Karpas-422 (cell line): ENCODE results near the gene FBN3. TPM values are rescaled to one million over a fixed set of nuclear protein-coding genes. Genes with fewer than 3 reads are reported as not detected.
A peak's percentile ranks its signal among the peaks of the same experiment; 100 is the strongest.
"Not testable (repeated sequence)": the region's sequence is repeated elsewhere in the genome, so short reads cannot be mapped to it uniquely, and the experiment has no call there.

Source experiments
- DNase-seq: peaks from one replicate; pipeline ENCODE4 v3.0.0-alpha.2; 2015
- H2AFZ ChIP-seq: fragments of 200-600 bp; sonication (generic); 2 replicates; pipeline ENCODE4 v1.6.1; 2014; ENCODE audit warnings: antibody characterized with exemption, low read length, mixed read lengths
- H3K27ac ChIP-seq: fragments of 200-600 bp; sonication (generic); 2 replicates; pipeline ENCODE4 v1.5.1; 2014; ENCODE audit warnings: mild to moderate bottlenecking, low read length, moderate library complexity
- H3K27me3 ChIP-seq: fragments of 200-600 bp; sonication (generic); 2 replicates; pipeline ENCODE4 v1.6.1; 2014; ENCODE audit warnings: low read length, mixed read lengths
- H3K36me3 ChIP-seq: fragments of 200-600 bp; sonication (generic); 2 replicates; pipeline ENCODE4 v1.6.1; 2014; ENCODE audit warnings: low read length, mixed read lengths; ENCODE audit not compliant: insufficient read depth
- H3K4me1 ChIP-seq: fragments of 200-600 bp; sonication (generic); 2 replicates; pipeline ENCODE4 v1.6.1; 2014; ENCODE audit warnings: mild to moderate bottlenecking, low read length, mixed read lengths
- H3K4me2 ChIP-seq: fragments of 200-600 bp; sonication (generic); 2 replicates; pipeline ENCODE4 v1.6.1; 2014; ENCODE audit warnings: low read length, low read depth, mild to moderate bottlenecking; ENCODE audit not compliant: poor library complexity, severe bottlenecking
- H3K4me3 ChIP-seq: fragments of 200-600 bp; sonication (generic); 2 replicates; pipeline ENCODE4 v1.5.1; 2014; ENCODE audit warnings: mild to moderate bottlenecking, antibody characterized with exemption, low read length, mixed read lengths
- H3K79me2 ChIP-seq: fragments of 200-600 bp; sonication (generic); 2 replicates; pipeline ENCODE4 v1.6.1; 2014; ENCODE audit warnings: mild to moderate bottlenecking, low read length, mixed read lengths
- H3K9ac ChIP-seq: fragments of 200-600 bp; sonication (generic); 2 replicates; pipeline ENCODE4 v1.6.0; 2014; ENCODE audit warnings: low read length
- H3K9me2 ChIP-seq: fragments of 200-600 bp; sonication (generic), shearing (Covaris generic); replicated peaks from 2 replicates; pipeline ENCODE4 v1.6.0; 2014; ENCODE audit warnings: mild to moderate bottlenecking, low read length, moderate library complexity; ENCODE audit not compliant: insufficient read depth
- H3K9me3 ChIP-seq: fragments of 300-700, 200-600 bp; sonication (generic); 2 replicates; pipeline ENCODE4 v1.6.1; 2014; ENCODE audit warnings: low read length, mixed read lengths
- H4K20me1 ChIP-seq: fragments of 200-600 bp; sonication (generic); 2 replicates; pipeline ENCODE4 v1.6.1; 2014; ENCODE audit warnings: mild to moderate bottlenecking, antibody characterized with exemption, low read length, low read depth; ENCODE audit not compliant: insufficient read depth
- total RNA-seq: library from RNA; depleted of rRNA; stranded (reverse); fragments of >200 nt; shearing (Covaris generic); gene quantifications from 2 replicates; pipeline ENCODE4 v1.2.3, GENCODE V29; 2014; ENCODE audit warnings: low replicate concordance

FBN3 gene
- total RNA-seq, 1 experiment from 2014 or later = not detected

DNA sequence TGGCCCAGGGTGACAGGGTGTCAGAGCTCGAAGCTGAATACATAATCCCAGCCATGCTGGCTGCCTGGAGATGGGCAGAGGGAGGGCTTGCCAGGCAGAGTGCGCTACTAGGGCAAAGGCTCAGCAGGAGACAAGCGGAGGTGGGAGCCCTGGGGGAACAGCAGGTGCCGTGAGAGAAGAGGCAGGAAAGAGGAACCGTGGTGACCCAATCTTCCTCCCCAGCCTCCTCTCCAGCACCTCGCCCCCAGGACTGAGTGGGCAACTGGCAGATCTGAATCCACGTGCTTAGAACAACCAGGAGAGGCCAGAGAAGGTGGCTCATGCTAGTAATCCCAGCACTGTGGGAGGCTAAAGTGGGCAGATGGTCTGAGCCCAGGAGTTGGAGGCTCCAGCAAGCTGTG lies 107.9 kb downstream of the FBN3 start:
- Histone ChIP-seq H3K4me3 (no peak overlapping the region), H3K27ac (no peak overlapping the region), H3K9ac (no peak overlapping the region), H2AFZ (no peak overlapping the region), H3K4me1 (no peaks in the 10 kb centered on the region), H3K4me2 (no peak overlapping the region), H3K36me3 (no peaks in the 10 kb centered on the region), H4K20me1 (no peaks in the 10 kb centered on the region), H3K79me2 (no peaks in the 10 kb centered on the region), H3K9me2 (no peaks in the 10 kb centered on the region), H3K27me3 (no peaks in the 10 kb centered on the region), H3K9me3 (no peaks in the 10 kb centered on the region)
- DNase-seq = no peak

DNA sequence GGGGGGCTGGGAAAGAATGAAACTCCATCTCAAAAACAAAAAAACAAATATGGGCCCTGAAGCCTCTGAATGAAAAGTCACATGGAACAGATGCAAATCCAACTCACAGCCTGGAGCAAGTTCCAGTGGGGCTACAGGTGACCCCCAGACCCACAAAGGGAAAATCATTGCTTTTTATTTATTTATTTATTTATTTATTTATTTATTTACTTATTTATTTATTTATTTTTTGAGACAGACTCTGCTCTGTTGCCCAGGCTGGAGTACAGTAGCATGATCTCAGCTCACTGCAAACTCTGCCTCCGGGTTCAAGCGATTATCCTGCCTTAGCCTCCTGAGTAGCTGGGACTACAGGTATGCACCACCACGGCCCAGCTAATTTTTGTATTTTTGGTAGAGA lies 110.2 kb downstream of the FBN3 start:
- H3K27me3 ChIP-seq = no peaks in the 10 kb centered on the region

DNA sequence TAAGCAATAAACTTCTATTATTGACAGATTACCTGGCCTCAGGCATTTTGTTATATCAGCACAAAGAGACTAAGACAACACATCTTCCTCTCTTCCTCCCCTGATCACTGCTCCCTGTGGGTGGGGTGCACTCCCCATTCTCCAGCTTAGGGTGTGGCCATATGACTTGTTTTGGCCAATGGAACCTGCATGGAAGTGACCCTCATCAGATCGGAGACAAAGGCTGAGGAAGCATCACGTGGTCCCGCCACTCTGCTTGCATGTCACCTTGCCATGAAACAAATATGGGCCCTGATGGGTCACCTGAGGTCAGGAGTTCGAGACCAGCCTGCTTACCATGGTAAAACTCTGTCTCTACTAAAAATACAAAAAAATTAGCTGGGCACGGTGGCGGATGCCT lies 110.6 kb downstream of the FBN3 start:
- no peak overlapping the region for H3K27ac ChIP-seq
- no peaks in the 10 kb centered on the region for H3K9me3 ChIP-seq
- no peaks in the 10 kb centered on the region for H4K20me1 ChIP-seq
- no peaks in the 10 kb centered on the region for H3K79me2 ChIP-seq
- no peak overlapping the region for H3K4me3 ChIP-seq
- DNase-seq = no peak
- no peaks in the 10 kb centered on the region for H3K36me3 ChIP-seq
- no peaks in the 10 kb centered on the region for H3K4me1 ChIP-seq
- no peaks in the 10 kb centered on the region for H3K9me2 ChIP-seq
- H3K9ac ChIP-seq = no peak overlapping the region
- H3K27me3 ChIP-seq = no peaks in the 10 kb centered on the region
- H2AFZ ChIP-seq = no peak overlapping the region
- no peak overlapping the region for H3K4me2 ChIP-seq

More for the DNA sequence above, 110.2 kb downstream of the FBN3 start:
- Histone ChIP-seq H3K27ac (no peak overlapping the region), H3K9me2 (no peaks in the 10 kb centered on the region), H3K4me3 (no peak overlapping the region), H3K9ac (no peak overlapping the region), H3K79me2 (no peaks in the 10 kb centered on the region), H3K4me2 (no peak overlapping the region), H3K36me3 (no peaks in the 10 kb centered on the region), H4K20me1 (no peaks in the 10 kb centered on the region), H3K4me1 (no peaks in the 10 kb centered on the region), H2AFZ (no peak overlapping the region), H3K9me3 (no peaks in the 10 kb centered on the region)
- no peak for DNase-seq

DNA sequence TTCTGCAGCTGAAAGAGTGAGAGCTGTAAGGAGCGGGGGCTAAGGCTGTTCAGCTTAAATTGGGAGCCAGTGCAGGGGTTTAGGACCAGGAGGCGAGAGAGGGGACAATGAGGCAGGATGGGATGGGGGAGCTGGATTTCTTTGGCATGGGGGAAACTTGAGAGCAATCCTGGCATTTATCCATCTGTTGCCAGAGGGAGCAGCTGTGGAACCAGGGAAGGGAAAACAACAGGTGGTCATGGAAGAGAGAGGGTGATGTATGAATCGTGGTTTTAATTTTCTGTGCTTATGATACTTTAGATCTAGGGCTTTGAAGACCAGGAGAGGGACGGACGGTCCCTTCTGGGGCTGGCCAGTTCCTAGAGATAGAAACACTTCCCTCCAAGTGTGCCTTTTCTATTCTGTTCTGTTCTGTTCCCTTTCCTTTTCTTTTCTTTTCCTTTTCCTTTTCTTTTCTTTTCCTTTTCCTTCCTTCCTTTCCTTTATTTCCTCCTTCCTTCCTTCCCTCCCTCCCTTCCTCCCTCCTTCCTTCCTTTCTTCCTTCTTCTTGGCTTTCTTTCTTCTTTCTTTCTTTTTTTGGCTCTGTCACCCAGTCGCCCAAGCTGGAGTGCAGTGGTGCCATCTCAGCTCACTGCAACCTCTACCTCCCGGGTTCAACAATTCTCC lies 112.8 kb downstream of the FBN3 start:
- no peaks in the 10 kb centered on the region for H3K9me2 ChIP-seq
- H3K4me2 ChIP-seq = no peak overlapping the region
- no peaks in the 10 kb centered on the region for H3K36me3 ChIP-seq
- DNase-seq = no peak
- no peaks in the 10 kb centered on the region for H3K9me3 ChIP-seq
- H2AFZ ChIP-seq = no peak overlapping the region
- H3K27me3 ChIP-seq = no peaks in the 10 kb centered on the region
- H3K4me1 ChIP-seq = no peaks in the 10 kb centered on the region
- no peak overlapping the region for H3K27ac ChIP-seq
- H4K20me1 ChIP-seq = no peaks in the 10 kb centered on the region
- no peaks in the 10 kb centered on the region for H3K79me2 ChIP-seq
- H3K4me3 ChIP-seq = no peak overlapping the region
- H3K9ac ChIP-seq = no peak overlapping the region

DNA sequence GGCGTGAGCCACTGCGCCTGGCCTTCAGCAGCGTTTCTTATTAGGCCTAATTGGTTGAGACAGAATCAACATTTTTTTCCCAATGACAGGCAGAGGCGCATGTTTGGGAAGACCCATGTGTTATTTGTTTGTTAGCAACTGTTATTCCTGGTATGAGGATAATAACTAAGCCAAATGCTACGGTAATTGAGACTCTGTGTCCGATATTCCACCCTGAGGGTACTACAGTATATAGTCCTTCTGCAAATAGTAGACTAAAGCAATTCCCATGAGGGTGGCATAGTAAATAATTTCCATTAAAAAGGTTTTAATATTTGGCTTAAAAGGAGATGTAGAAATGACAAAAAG lies 115.2 kb downstream of the FBN3 start:
- Histone ChIP-seq H3K36me3 (no peaks in the 10 kb centered on the region), H3K9me3 (no peaks in the 10 kb centered on the region), H3K79me2 (no peaks in the 10 kb centered on the region), H3K27me3 (no peaks in the 10 kb centered on the region), H3K4me2 (no peak overlapping the region), H3K9me2 (no peaks in the 10 kb centered on the region), H3K27ac (no peak overlapping the region), H4K20me1 (no peaks in the 10 kb centered on the region), H3K4me1 (no peaks in the 10 kb centered on the region), H3K4me3 (no peak overlapping the region), H3K9ac (no peak overlapping the region), H2AFZ (no peak overlapping the region)
- no peak for DNase-seq

DNA sequence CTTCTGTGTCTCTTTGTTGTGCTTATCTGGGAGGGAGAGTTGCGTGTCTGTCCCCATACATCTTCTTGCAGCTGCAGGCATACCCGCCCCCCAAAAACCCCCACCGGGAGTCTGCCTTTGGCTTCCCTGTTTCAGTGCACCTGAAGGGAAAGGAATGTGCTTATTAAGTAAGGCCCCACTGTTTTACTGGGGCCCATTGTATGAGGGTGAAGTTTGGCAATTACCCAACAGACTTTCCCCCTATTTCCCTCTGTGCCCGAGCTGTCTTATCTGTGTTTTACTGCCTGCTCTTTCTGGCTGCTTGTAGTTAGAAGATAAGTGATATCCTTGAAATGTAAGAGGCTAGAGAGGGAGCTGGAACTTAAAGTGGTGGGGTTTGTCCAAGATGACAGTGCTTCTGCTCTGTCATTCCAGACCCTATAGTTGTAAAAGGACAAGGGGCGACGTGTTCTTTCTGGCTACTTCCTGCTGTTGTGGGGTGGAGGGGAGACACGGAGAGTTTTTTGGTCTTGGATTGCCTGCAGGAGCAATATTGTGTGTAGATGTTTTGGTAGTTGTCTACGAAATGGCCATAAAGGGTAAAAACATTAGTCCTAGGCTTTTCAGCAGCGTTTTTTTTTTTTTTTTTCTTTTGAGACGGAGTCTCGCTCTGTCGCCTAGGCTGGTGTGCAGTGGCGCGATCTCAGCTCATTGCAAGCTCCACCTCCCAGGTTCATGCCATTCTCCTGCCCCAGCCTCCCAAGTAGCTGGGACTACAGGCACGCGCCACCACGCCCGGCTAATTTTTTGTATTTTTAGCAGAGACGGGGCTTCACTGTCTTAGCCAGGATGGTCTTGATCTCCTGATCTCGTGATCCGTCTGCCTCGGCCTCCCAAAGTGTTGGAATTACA lies 115.9 kb downstream of the FBN3 start:
- not testable (repeated sequence) for H3K27ac ChIP-seq, H3K79me2 ChIP-seq, H4K20me1 ChIP-seq, H2AFZ ChIP-seq, H3K36me3 ChIP-seq, H3K9me3 ChIP-seq, H3K9ac ChIP-seq, DNase-seq, H3K9me2 ChIP-seq, H3K4me1 ChIP-seq, H3K4me2 ChIP-seq, H3K27me3 ChIP-seq, H3K4me3 ChIP-seq

DNA sequence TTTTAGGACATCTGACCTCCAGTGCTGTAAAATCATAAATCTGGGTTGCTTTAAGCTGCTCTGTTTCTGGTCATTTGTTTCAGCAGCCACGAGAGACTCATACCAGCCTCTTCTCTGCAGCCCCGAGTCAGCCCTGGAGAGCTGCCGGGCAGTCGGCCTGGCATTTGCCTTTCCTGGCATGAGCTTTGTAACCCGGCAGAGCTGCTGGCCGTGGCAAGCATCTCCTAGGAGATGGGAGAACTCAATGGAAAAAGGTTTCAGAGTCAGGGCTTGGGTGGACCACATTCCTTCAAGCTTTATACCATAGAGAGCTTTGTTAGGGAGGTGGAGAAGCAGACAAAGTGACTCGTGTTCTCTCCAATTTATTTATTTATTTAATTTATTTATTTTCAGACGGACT lies 118.4 kb downstream of the FBN3 start:
- Histone ChIP-seq H3K79me2 (no peaks in the 10 kb centered on the region), H3K9me3 (no peaks in the 10 kb centered on the region), H3K4me3 (no peak overlapping the region), H3K9me2 (no peaks in the 10 kb centered on the region), H3K4me2 (no peak overlapping the region), H3K4me1 (no peaks in the 10 kb centered on the region), H2AFZ (no peak overlapping the region), H3K27me3 (no peaks in the 10 kb centered on the region), H3K9ac (no peak overlapping the region), H3K27ac (no peak overlapping the region), H4K20me1 (no peaks in the 10 kb centered on the region), H3K36me3 (no peaks in the 10 kb centered on the region)
- peak; percentile 30 for DNase-seq

DNA sequence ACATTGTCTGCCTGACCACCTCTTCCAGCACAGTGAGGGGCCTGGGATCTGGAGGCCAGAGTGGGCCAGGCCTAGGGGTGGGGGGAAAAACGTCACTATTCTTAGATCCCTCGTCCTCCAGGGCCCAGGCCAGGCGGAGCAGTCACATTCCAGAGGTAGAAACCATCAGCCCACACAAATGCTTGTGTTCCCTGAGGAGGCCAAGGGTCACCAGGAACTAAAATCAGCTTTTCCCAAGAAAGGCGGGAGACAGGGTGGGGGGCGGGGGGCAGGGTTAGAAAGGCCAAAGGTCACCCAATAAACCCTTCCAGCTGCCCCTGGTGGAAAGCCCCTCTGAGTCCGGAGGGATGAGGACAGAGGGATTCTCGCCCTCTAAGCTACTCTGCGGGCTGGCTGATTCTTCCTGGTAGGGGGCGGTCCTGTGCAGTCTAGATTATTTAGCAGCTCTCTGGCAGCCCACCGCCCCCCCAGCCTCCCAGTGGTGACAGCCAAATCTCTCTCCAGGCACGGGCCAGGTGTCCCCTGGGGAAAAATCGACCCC lies 120.4 kb downstream of the FBN3 start:
- H3K9me2 ChIP-seq = no peaks in the 10 kb centered on the region
- H3K4me2 ChIP-seq = no peak overlapping the region
- H3K4me1 ChIP-seq = peaks cover 8% of the 10 kb centered on the region
- H3K9ac ChIP-seq = no peak overlapping the region
- no peaks in the 10 kb centered on the region for H4K20me1 ChIP-seq
- no peaks in the 10 kb centered on the region for H3K36me3 ChIP-seq
- no peak overlapping the region for H3K4me3 ChIP-seq
- peak; percentile 28 for DNase-seq
- no peak overlapping the region for H3K27ac ChIP-seq
- no peak overlapping the region for H2AFZ ChIP-seq
- H3K79me2 ChIP-seq = no peaks in the 10 kb centered on the region
- no peaks in the 10 kb centered on the region for H3K27me3 ChIP-seq
- H3K9me3 ChIP-seq = no peaks in the 10 kb centered on the region
